Stimulated activated CD4-positive, alpha-beta T cell treated with anti-CD3 and anti-CD28 coated beads, Interleukin-12 subunit alpha, Interleukin-12 subunit beta, amount 100 ng/mL, for 24 hours (primary cell): ENCODE results near the gene TMEM231.

ENCODE experiments used
- DNase-seq, 2 experiments: peaks; one replicate each; pipeline ENCODE4 v3.0.0-alpha.2; 2020; ENCODE audit warnings: low read depth in 2 of 2

TMEM231 gene

DNA sequence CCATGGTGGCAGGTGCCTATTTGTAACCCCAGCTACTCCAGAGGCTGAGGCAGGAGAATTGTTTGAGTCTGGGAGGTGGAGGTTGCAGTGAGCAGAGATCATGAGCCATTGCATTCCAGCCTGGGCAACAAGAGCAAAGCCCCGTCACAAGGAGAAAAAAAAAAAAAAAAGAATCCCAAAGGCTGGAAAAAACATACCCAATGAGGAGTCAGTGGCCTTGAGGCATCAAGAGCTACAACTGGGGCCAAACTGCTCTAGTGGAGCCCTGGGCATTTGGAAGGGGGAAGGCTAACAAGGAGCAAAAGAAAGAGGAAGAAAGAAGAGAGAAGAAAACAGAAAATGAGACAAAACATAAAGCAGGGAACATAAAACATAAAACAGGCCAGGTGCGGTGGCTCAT lies 67.7 kb downstream of the TMEM231 start:
- no peak for DNase-seq
